HG03439 (cell line): Measurements from ENCODE around the gene IKZF3.

Source experiments
- ATAC-seq: cut with Tn5 transposase; IDR thresholded peaks from one replicate; pipeline ENCODE4 v1.9.1; 2021; ENCODE audit warnings: mild to moderate bottlenecking, moderate library complexity; ENCODE audit not compliant: unreplicated experiment

The IKZF3 gene

GRCh38 chr17:39818358-39819000, 45.6 kb downstream of the IKZF3 start:
- ATAC-seq, result no peak

- ATAC-seq, result no peak
Observed at GRCh38 chr17:39816272-39816671, 47.8 kb downstream of the IKZF3 start.

- ATAC-seq, result no peak
Observed at GRCh38 chr17:39814497-39814896, 49.6 kb downstream of the IKZF3 start.

GRCh38 chr17:39813631-39814030, 50.5 kb downstream of the IKZF3 start:
- no peak for ATAC-seq

GRCh38 chr17:39812466-39812865, 51.6 kb downstream of the IKZF3 start:
- no peak for ATAC-seq

GRCh38 chr17:39810939-39811728, 53.0 kb downstream of the IKZF3 start:
- ATAC-seq, result no peak

GRCh38 chr17:39809221-39809620, 54.9 kb downstream of the IKZF3 start:
- no peak for ATAC-seq

- no peak for ATAC-seq
Observed at GRCh38 chr17:39808409-39808997, 55.6 kb downstream of the IKZF3 start.

GRCh38 chr17:39804839-39805238, 59.3 kb downstream of the IKZF3 start:
- ATAC-seq, result no peak

GRCh38 chr17:39801055-39801454, 63.1 kb downstream of the IKZF3 start:
- no peak for ATAC-seq

- ATAC-seq, result no peak
Observed at GRCh38 chr17:39800540-39800939, 63.6 kb downstream of the IKZF3 start.

GRCh38 chr17:39799395-39799794, 64.7 kb downstream of the IKZF3 start:
- ATAC-seq, result no peak

- ATAC-seq, result peak; percentile 66
Observed at GRCh38 chr17:39794249-39794970, 69.7 kb downstream of the IKZF3 start.

GRCh38 chr17:39793301-39793872, 70.7 kb downstream of the IKZF3 start:
- ATAC-seq, result no peak

- no peak for ATAC-seq
Observed at GRCh38 chr17:39792526-39793221, 71.4 kb downstream of the IKZF3 start.

GRCh38 chr17:39791111-39791992, 72.8 kb downstream of the IKZF3 start:
- no peak for ATAC-seq

GRCh38 chr17:39787743-39788484, 76.2 kb downstream of the IKZF3 start:
- ATAC-seq, result no peak

GRCh38 chr17:39787041-39787440, 77.1 kb downstream of the IKZF3 start:
- ATAC-seq, result no peak

- ATAC-seq, result no peak
Observed at GRCh38 chr17:39782980-39783379, 81.1 kb downstream of the IKZF3 start.
